Lung (tissue), 12 donors: ENCODE measurements around the gene PLA2G2D. TPM values are rescaled to one million over a fixed set of nuclear protein-coding genes. Genes with fewer than 3 reads are reported as not detected.
"Not testable (repeated sequence)": the region's sequence is repeated elsewhere in the genome, so short reads cannot be mapped to it uniquely, and the experiment has no call there.

Experiments
- ATAC-seq: fragments of 200-7000 bp; cut with Tn5 transposase; one replicate; pipeline ENCODE4 v1.9.1; 2020; ENCODE audit warnings: moderate number of reproducible peaks; ENCODE audit not compliant: insufficient read depth, low FRiP score
- DNase-seq, 3 donors: peaks; one replicate each; pipeline ENCODE4 v3.0.0-alpha.2; 2013 to 2017
- H3K27ac ChIP-seq, 2 donors: one replicate each; pipeline ENCODE4 v1.5.1; 2013; ENCODE audit warnings: mild to moderate bottlenecking in 2 of 2, moderate library complexity in 2 of 2, control low read depth in 1 of 2, inconsistent platforms in 1 of 2, low read depth in 1 of 2, low read length in 1 of 2
- H3K27me3 ChIP-seq, 3 donors: one replicate each; pipeline ENCODE4 v1.5.1; 2013; ENCODE audit warnings: low read length in 2 of 3; ENCODE audit not compliant: control insufficient read depth in 3 of 3, insufficient read depth in 3 of 3
- H3K36me3 ChIP-seq, 4 donors: one replicate each; pipeline ENCODE4 v1.5.1; 2013; ENCODE audit warnings: low read length in 4 of 4, mild to moderate bottlenecking in 1 of 4, moderate library complexity in 1 of 4; ENCODE audit not compliant: control insufficient read depth in 4 of 4, insufficient read depth in 4 of 4
- H3K4me1 ChIP-seq, 5 donors: one replicate each; pipeline ENCODE4 v1.5.1; 2013; ENCODE audit warnings: low read length in 5 of 5, mild to moderate bottlenecking in 2 of 5, moderate library complexity in 1 of 5; ENCODE audit not compliant: control insufficient read depth in 5 of 5, insufficient read depth in 5 of 5
- H3K4me3 ChIP-seq: one replicate; pipeline ENCODE4 v1.5.1; 2013; ENCODE audit warnings: mild to moderate bottlenecking, control low read depth, moderate library complexity
- H3K9ac ChIP-seq, 2 donors: one replicate each; pipeline ENCODE4 v1.5.1; 2013; ENCODE audit warnings: low read length in 2 of 2, control low read depth in 1 of 2; ENCODE audit not compliant: insufficient read depth in 1 of 2
- H3K9me3 ChIP-seq, 4 donors: one replicate each; pipeline ENCODE4 v1.5.1; 2013; ENCODE audit warnings: low read length in 3 of 4, mild to moderate bottlenecking in 1 of 4, moderate library complexity in 1 of 4; ENCODE audit not compliant: control insufficient read depth in 4 of 4, insufficient read depth in 3 of 4
- CTCF ChIP-seq: IDR thresholded peaks from 2 replicates; pipeline ENCODE4 v1.5.1; 2012; ENCODE audit warnings: mild to moderate bottlenecking; ENCODE audit errors: control extremely low read depth, extremely low read depth
- WGBS, 2 donors: extraction: QIAGEN DNeasy Blood & Tissue Kit; methylation state at CpG; one replicate each; pipeline ENCODE4 v1.1.7; 2013; 5-methylcytosine and 5-hydroxymethylcytosine counted together
- polyA plus RNA-seq, 2 donors: library from polyadenylated mRNA; stranded (reverse); fragments of 200-250 nt; gene quantifications; one replicate each; pipeline ENCODE4 v1.2.1, GENCODE V29; 2013
- total RNA-seq, 2 donors: library from RNA; depleted of rRNA in 1 of 2; stranded (reverse); fragments of >200 nt in 1 of 2; gene quantifications; one replicate each; pipeline ENCODE4 v1.2.1, GENCODE V29; 2014 to 2021
- donor health status: control.
- donor health status: control.
- donor health status: Bipolar disorder and iron deficiency.
- donor health status: healthy.
- donor health status: DM: yes; HTN: yes; CAD: no.

PLA2G2D gene
- total and polyA plus RNA-seq, 4 donors = 0.06 to 0.57 (median 0.06) TPM; not detected in 1

GRCh38 chr1:20137604-20138003 lies 18.3 kb upstream of the PLA2G2D start:
- ATAC-seq (no peak), DNase-seq (no peak)
- WGBS, 2 donors = 75 to 87% methylated on average over 1 of the region's 1 CpG
- Histone ChIP-seq H3K9me3 (no peaks in the 10 kb centered on the region), H3K9ac (no peak overlapping the region), H3K27me3 (no peaks in the 10 kb centered on the region), H3K27ac (no peak overlapping the region), H3K4me3 (no peak overlapping the region), H3K36me3 (no peaks in the 10 kb centered on the region), H3K4me1 (peaks cover 0 to 10% (median 0%) of the 10 kb centered on the region in 5 donors)
- no peak for TF ChIP-seq CTCF

GRCh38 chr1:20137055-20137454 lies 17.7 kb upstream of the PLA2G2D start:
- TF ChIP-seq CTCF = no peak
- WGBS, 2 donors = 74 to 93% methylated on average over 4 of the region's 4 CpGs
- Histone ChIP-seq H3K27me3 (no peaks in the 10 kb centered on the region), H3K27ac (no peak overlapping the region), H3K4me1 (peaks cover 0 to 10% (median 0%) of the 10 kb centered on the region in 5 donors), H3K36me3 (no peaks in the 10 kb centered on the region), H3K9ac (no peak overlapping the region), H3K9me3 (no peaks in the 10 kb centered on the region), H3K4me3 (no peak overlapping the region)
- DNase-seq (peak in 2 of 3 donors; percentile 26 to 61), ATAC-seq (no peak)

- Histone ChIP-seq H3K4me1 (peaks cover 0 to 10% (median 0%) of the 10 kb centered on the region in 5 donors), H3K27me3 (no peaks in the 10 kb centered on the region), H3K27ac (no peak overlapping the region), H3K4me3 (no peak overlapping the region), H3K9ac (no peak overlapping the region), H3K36me3 (no peaks in the 10 kb centered on the region), H3K9me3 (no peaks in the 10 kb centered on the region)
- DNase-seq = no peak
- no peak for TF ChIP-seq CTCF
- no peak for ATAC-seq
- WGBS, 2 donors = 97 to 98% methylated on average over 3 of the region's 3 CpGs
These were observed 16.9 kb upstream of the PLA2G2D start for GRCh38 chr1:20136249-20136648.

DNA sequence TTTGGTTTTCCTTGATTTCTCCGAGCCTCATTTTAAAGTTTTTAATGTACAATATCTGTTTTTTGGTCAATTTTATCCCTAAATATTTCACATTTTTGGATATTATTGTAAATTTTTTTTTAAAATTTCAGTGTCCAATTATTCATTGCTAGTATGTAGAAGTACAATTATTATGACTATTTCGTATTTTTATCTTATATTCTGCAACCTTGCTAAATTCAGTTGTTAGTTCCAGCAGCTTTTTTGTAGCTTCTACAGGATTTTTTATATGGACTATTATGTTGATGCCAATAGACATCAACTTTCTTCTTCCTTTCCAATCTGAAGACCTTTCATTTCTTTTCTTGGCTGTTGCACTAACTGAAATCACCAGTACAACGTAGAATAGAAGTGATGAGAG lies 15.7 kb upstream of the PLA2G2D start:
- no peak for TF ChIP-seq CTCF
- H3K4me1 ChIP-seq = peaks cover 0 to 10% (median 0%) of the 10 kb centered on the region in 5 donors
- no peak overlapping the region for H3K27ac ChIP-seq
- no peak for DNase-seq
- H3K27me3 ChIP-seq = no peaks in the 10 kb centered on the region
- no peak overlapping the region for H3K4me3 ChIP-seq
- no peak for ATAC-seq
- no peaks in the 10 kb centered on the region for H3K9me3 ChIP-seq
- no peak overlapping the region for H3K9ac ChIP-seq
- no peaks in the 10 kb centered on the region for H3K36me3 ChIP-seq
- 94 to 97% methylated on average over 3 of the region's 3 CpGs for WGBS, 2 donors

DNA sequence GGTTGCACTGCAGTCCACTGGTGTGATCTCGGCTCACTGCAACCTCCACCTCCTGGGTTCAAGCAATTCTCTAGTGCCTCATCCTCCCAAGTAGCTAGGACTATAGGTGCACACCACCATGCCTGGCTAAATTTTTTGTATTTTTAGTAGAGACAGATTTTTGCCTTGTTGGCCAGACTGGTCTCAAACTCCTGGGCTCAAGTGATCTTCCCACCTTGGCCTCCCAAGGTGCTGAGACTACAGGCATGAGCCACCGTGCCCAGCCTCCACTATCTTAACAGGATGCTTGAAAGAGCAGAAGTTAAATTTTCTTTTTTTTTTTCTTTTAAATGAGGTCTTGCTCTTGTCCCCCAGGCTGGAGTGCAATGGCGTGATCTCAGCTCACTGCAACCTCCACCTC lies 11.2 kb upstream of the PLA2G2D start:
- not testable (repeated sequence) for DNase-seq, H3K27me3 ChIP-seq, H3K27ac ChIP-seq, H3K4me1 ChIP-seq, ATAC-seq, H3K9me3 ChIP-seq, H3K36me3 ChIP-seq, H3K9ac ChIP-seq, H3K4me3 ChIP-seq
- WGBS, 2 donors = 93 to 98% methylated on average over 3 of the region's 3 CpGs
